Upper lobe of left lung (tissue), 4 donors: Measurements from ENCODE around the gene NEURL4.

ENCODE experiments used
- CTCF ChIP-seq, 6 experiments: fragments of 450-650 bp in 4 of 6; fragments of 200-600 bp in 2 of 6; sonication (generic) in 2 of 6; IDR thresholded peaks; one replicate each; pipeline ENCODE4 v1.5.1; 2016 to 2019; ENCODE audit warnings: antibody characterized with exemption in 6 of 6
- POLR2AphosphoS5 ChIP-seq, 2 donors: sonication (generic); formaldehyde crosslinking; IDR thresholded peaks; one replicate each; pipeline ENCODE4 v1.5.1; 2017; ENCODE audit warnings: antibody characterized with exemption in 2 of 2

- TF ChIP-seq POLR2AphosphoS5 (IDR thresholded peaks at IDR 0.05) (no peak), CTCF (IDR thresholded peaks at IDR 0.05) (no peak)
Observed at GRCh38 chr17:7292194-7292593, 36.9 kb downstream of the NEURL4 start.
